ENCODE measurements around the gene MAP3K14.

Gene MAP3K14

DNA sequence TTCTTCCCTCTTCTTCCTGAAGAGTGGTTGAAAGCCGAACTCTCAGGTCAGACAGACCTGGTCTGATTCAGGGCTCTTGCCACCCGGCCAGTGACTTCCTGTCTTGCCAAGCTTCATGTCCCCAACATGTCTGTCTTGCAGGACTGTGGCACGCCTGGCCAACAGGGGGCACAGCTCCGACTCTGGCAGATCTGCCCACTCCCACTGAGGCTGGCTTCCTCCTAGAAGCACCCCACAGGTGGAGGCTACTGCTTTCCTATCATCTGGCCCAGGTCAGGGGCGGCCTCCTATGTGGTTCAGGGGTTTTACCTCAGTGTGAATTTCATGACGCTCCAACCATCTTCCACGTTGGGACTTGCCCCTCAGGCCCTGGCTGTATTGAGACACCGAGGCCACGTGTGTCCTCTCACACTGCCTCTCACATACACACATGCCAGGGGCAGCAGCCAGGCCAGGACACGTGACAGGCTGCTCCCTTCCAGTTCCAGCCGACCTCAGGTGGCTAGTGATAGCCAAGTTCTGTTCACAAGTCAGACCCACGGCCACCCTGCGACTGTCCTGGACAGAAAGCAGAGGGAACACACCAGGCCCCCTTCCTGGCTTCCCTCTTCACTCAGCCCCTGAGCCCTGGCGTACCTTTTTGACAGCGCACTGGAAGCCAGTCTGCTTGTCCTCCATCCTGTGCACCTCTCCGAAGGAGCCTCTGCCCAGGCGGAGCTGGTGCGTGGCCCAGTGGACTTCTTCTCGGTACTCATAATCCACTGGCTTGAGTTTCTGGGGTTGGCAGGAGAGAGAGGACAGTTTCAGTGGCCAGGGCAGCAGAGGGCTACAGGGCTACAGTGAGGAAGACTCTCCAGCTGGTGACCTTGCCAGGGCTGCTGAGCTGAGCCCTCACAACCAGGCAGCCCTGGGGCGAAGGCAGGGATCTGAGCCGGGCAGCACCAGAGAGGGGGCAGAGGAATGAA lies 32.4 kb downstream of the MAP3K14 start:
- Histone ChIP-seq H3K27me3 (ENCODE audit: insufficient read depth, low read length) (no peaks in the 10 kb centered on the region), H2AFZ (ENCODE audit: low read depth, low read length) (no peak overlapping the region), H3K4me3 (ENCODE audit: low read length) (no peak overlapping the region), H3K9me3 (ENCODE audit: low read length) (no peaks in the 10 kb centered on the region), H3K4me1 (ENCODE audit: insufficient read depth, low read length) (no peaks in the 10 kb centered on the region), H3K36me3 (ENCODE audit: insufficient read depth, low read length) (peaks cover 59% of the 10 kb centered on the region)

GRCh38 chr17:45283711-45284110 lies 33.1 kb downstream of the MAP3K14 start:
- no peaks in the 10 kb centered on the region for H3K27me3 ChIP-seq (ENCODE audit: insufficient read depth, low read length)
- H3K4me1 ChIP-seq (ENCODE audit: insufficient read depth, low read length), result no peaks in the 10 kb centered on the region
- H3K9me3 ChIP-seq (ENCODE audit: low read length), result no peaks in the 10 kb centered on the region
- no peak overlapping the region for H2AFZ ChIP-seq (ENCODE audit: low read depth, low read length)
- H3K4me3 ChIP-seq (ENCODE audit: low read length), result no peak overlapping the region
- peaks cover 52% of the 10 kb centered on the region for H3K36me3 ChIP-seq (ENCODE audit: insufficient read depth, low read length)

DNA sequence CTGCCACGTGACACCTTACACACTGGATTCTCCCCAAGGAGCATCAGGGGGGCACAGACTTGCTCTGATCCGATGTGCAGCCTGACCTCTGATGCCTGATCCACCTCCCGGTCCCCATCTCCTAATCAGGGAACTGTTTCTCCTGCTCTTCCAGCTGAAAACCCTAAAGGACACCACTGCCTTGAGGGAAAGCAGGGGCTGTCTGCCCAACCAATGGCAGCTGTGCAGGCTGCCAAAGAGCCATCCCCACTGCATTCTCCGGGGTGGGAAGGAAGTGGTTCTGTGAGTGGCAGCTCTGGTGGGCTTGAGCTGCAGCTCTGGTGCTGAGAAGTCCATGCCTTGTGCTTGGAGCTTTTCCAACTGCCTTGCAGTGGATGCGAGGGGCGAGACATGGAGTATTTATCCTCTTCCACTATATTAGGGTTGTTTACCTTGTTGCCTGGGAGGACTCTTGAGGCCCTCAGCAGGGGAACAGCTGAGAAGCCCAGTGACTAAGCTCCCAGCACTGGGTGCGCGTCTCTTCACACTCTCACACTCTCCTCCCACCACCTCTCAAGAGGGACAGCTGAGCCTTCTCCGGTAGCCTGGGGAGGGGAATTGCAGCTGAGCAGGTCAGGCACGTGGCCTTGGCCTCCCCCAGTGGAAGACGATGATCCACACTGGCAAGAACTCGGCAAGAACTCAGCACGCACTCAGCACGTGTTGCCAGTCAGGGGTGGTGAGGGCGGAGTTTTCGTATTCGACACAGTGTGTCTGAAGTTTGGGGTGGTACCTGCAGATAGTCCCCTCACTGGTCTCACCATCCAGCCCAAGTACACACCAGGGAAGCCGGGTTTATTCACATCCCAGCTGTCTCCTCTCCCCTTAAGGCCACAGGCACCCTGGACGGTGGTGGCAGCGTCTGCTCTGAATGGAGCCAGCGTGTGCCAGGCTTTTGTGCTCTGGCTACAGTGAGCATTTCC lies 33.9 kb downstream of the MAP3K14 start:
- Histone ChIP-seq H2AFZ (ENCODE audit: low read depth, low read length) (no peak overlapping the region), H3K36me3 (ENCODE audit: insufficient read depth, low read length) (peaks cover 49% of the 10 kb centered on the region), H3K4me1 (ENCODE audit: insufficient read depth, low read length) (no peaks in the 10 kb centered on the region), H3K4me3 (ENCODE audit: low read length) (no peak overlapping the region), H3K27me3 (ENCODE audit: insufficient read depth, low read length) (no peaks in the 10 kb centered on the region), H3K9me3 (ENCODE audit: low read length) (no peaks in the 10 kb centered on the region)

DNA sequence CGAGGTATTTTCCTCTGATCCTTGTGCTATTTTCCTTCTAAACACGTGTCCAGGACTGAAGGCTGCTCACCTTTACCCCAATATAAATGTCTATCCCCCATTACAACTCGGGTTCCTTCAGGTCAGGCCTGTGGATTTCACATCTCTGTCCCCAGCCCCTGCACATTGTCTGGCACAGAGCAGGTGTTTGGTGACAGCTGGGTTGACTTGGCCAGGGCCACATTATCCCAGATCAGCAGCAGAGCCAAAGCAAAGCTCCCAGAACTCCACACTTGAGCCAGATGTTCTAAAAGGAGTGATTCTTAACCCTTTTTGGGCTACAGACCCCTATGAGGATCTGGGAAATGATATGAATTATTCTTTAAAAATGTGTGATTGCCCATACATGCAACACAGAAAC lies 36.9 kb downstream of the MAP3K14 start:
- Histone ChIP-seq H3K4me1 (ENCODE audit: insufficient read depth, low read length) (no peaks in the 10 kb centered on the region), H2AFZ (ENCODE audit: low read depth, low read length) (no peak overlapping the region), H3K9me3 (ENCODE audit: low read length) (no peaks in the 10 kb centered on the region), H3K27me3 (ENCODE audit: insufficient read depth, low read length) (no peaks in the 10 kb centered on the region), H3K4me3 (ENCODE audit: low read length) (no peak overlapping the region), H3K36me3 (ENCODE audit: insufficient read depth, low read length) (peaks cover 28% of the 10 kb centered on the region)

DNA sequence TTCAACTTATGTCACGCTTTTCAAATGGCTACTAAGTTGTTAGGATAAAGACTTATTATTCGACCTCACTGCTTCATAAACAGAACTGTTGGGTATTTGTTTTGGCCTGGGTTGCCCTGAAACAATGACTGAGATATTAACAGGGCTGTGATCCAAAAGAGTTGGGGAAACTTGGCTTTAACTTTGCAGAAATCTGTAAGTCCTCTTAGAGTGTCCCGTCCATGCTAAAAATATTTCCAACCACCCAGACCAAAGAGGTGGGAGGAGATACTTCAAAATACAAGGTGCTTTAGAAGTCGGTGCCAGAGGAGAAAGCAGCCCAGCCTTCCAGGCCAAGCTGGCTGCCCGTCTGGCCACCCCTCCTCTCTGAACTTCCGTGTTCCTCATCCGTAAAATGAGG lies 38.8 kb downstream of the MAP3K14 start:
- Histone ChIP-seq H3K27me3 (ENCODE audit: insufficient read depth, low read length) (no peaks in the 10 kb centered on the region), H3K9me3 (ENCODE audit: low read length) (no peaks in the 10 kb centered on the region), H2AFZ (ENCODE audit: low read depth, low read length) (no peak overlapping the region), H3K4me3 (ENCODE audit: low read length) (no peak overlapping the region), H3K36me3 (ENCODE audit: insufficient read depth, low read length) (peaks cover 24% of the 10 kb centered on the region), H3K4me1 (ENCODE audit: insufficient read depth, low read length) (no peaks in the 10 kb centered on the region)

- H3K36me3 ChIP-seq (ENCODE audit: insufficient read depth, low read length), result peaks cover 20% of the 10 kb centered on the region
These were observed 39.5 kb downstream of the MAP3K14 start for GRCh38 chr17:45277216-45277849.

GRCh38 chr17:45276031-45276430 lies 40.8 kb downstream of the MAP3K14 start:
- peaks cover 20% of the 10 kb centered on the region for H3K36me3 ChIP-seq (ENCODE audit: insufficient read depth, low read length)
- no peaks in the 10 kb centered on the region for H3K4me1 ChIP-seq (ENCODE audit: insufficient read depth, low read length)
- H3K9me3 ChIP-seq (ENCODE audit: low read length), result no peaks in the 10 kb centered on the region
- no peaks in the 10 kb centered on the region for H3K27me3 ChIP-seq (ENCODE audit: insufficient read depth, low read length)
- H2AFZ ChIP-seq (ENCODE audit: low read depth, low read length), result no peak overlapping the region
- H3K4me3 ChIP-seq (ENCODE audit: low read length), result no peak overlapping the region

More at GRCh38 chr17:45277216-45277849, 39.5 kb downstream of the MAP3K14 start:
- H3K4me1 ChIP-seq (ENCODE audit: insufficient read depth, low read length), result no peaks in the 10 kb centered on the region
- H3K9me3 ChIP-seq (ENCODE audit: low read length), result no peaks in the 10 kb centered on the region
- H2AFZ ChIP-seq (ENCODE audit: low read depth, low read length), result no peak overlapping the region
- no peak overlapping the region for H3K4me3 ChIP-seq (ENCODE audit: low read length)
- no peaks in the 10 kb centered on the region for H3K27me3 ChIP-seq (ENCODE audit: insufficient read depth, low read length)

- Histone ChIP-seq H3K4me1 (ENCODE audit: insufficient read depth, low read length) (no peaks in the 10 kb centered on the region), H2AFZ (ENCODE audit: low read depth, low read length) (no peak overlapping the region), H3K9me3 (ENCODE audit: low read length) (no peaks in the 10 kb centered on the region), H3K4me3 (ENCODE audit: low read length) (no peak overlapping the region), H3K27me3 (ENCODE audit: insufficient read depth, low read length) (no peaks in the 10 kb centered on the region), H3K36me3 (ENCODE audit: insufficient read depth, low read length) (peaks cover 36% of the 10 kb centered on the region)
These were observed 42.8 kb downstream of the MAP3K14 start for GRCh38 chr17:45274033-45274432.

- H2AFZ ChIP-seq (ENCODE audit: low read depth, low read length), result no peak overlapping the region
- H3K4me1 ChIP-seq (ENCODE audit: insufficient read depth, low read length), result no peaks in the 10 kb centered on the region
- H3K27me3 ChIP-seq (ENCODE audit: insufficient read depth, low read length), result no peaks in the 10 kb centered on the region
- H3K9me3 ChIP-seq (ENCODE audit: low read length), result no peaks in the 10 kb centered on the region
- H3K4me3 ChIP-seq (ENCODE audit: low read length), result no peak overlapping the region
- H3K36me3 ChIP-seq (ENCODE audit: insufficient read depth, low read length), result peaks cover 40% of the 10 kb centered on the region
These were observed 43.3 kb downstream of the MAP3K14 start for GRCh38 chr17:45273551-45273957.

DNA sequence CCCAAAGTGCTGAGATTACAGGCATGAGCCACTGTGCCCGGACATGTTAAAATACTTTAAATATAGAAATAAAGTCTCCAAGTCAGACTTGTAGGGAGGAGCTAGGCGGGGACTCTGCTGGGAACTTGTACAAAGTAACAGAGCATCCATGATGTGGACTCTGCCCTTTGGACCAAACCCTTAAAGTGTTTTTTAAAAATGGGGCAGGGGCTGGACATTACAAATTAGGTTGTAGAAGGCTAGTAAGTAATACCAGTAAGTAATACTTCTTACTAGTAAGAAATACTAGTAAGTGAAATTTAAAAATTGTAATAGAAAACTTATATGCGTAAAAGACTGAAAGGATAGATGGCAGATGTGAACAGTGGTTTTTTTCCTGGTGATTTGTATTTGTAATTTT lies 45.2 kb downstream of the MAP3K14 start:
- Histone ChIP-seq H2AFZ (ENCODE audit: low read depth, low read length) (no peak overlapping the region), H3K9me3 (ENCODE audit: low read length) (no peaks in the 10 kb centered on the region), H3K4me1 (ENCODE audit: insufficient read depth, low read length) (no peaks in the 10 kb centered on the region), H3K27me3 (ENCODE audit: insufficient read depth, low read length) (no peaks in the 10 kb centered on the region), H3K36me3 (ENCODE audit: insufficient read depth, low read length) (peaks cover 58% of the 10 kb centered on the region), H3K4me3 (ENCODE audit: low read length) (no peak overlapping the region)

GRCh38 chr17:45270828-45271418 lies 45.9 kb downstream of the MAP3K14 start:
- no peaks in the 10 kb centered on the region for H3K27me3 ChIP-seq (ENCODE audit: insufficient read depth, low read length)
- no peak overlapping the region for H2AFZ ChIP-seq (ENCODE audit: low read depth, low read length)
- H3K36me3 ChIP-seq (ENCODE audit: insufficient read depth, low read length), result peaks cover 63% of the 10 kb centered on the region
- no peak overlapping the region for H3K4me3 ChIP-seq (ENCODE audit: low read length)
- no peaks in the 10 kb centered on the region for H3K9me3 ChIP-seq (ENCODE audit: low read length)
- no peaks in the 10 kb centered on the region for H3K4me1 ChIP-seq (ENCODE audit: insufficient read depth, low read length)

- Histone ChIP-seq H3K9me3 (ENCODE audit: low read length) (no peaks in the 10 kb centered on the region), H3K4me3 (ENCODE audit: low read length) (no peak overlapping the region), H3K4me1 (ENCODE audit: insufficient read depth, low read length) (no peaks in the 10 kb centered on the region), H3K36me3 (ENCODE audit: insufficient read depth, low read length) (peaks cover 70% of the 10 kb centered on the region), H2AFZ (ENCODE audit: low read depth, low read length) (no peak overlapping the region), H3K27me3 (ENCODE audit: insufficient read depth, low read length) (no peaks in the 10 kb centered on the region)
These were observed 46.9 kb downstream of the MAP3K14 start for GRCh38 chr17:45269912-45270311.
